Measurements from ENCODE around the gene MROH9.

- TF ChIP-seq POLR2AphosphoS5 (IDR thresholded peaks at IDR 0.05; ENCODE audit: borderline replicate concordance, low read depth, low read length) (no peak), EZH2 (IDR thresholded peaks at IDR 0.05) (no peak)
Observed at GRCh38 chr1:171112119-171112518, 176.8 kb downstream of the MROH9 start.

Data from SK-N-MC (cell line).